ENCODE results near the gene SLC22A31. TPM values are rescaled to one million over a fixed set of nuclear protein-coding genes. Genes with fewer than 3 reads are reported as not detected.

The SLC22A31 gene
- total RNA-seq, 2 donors from 2014 or later, result 4.6 TPM; not detected in 1

DNA sequence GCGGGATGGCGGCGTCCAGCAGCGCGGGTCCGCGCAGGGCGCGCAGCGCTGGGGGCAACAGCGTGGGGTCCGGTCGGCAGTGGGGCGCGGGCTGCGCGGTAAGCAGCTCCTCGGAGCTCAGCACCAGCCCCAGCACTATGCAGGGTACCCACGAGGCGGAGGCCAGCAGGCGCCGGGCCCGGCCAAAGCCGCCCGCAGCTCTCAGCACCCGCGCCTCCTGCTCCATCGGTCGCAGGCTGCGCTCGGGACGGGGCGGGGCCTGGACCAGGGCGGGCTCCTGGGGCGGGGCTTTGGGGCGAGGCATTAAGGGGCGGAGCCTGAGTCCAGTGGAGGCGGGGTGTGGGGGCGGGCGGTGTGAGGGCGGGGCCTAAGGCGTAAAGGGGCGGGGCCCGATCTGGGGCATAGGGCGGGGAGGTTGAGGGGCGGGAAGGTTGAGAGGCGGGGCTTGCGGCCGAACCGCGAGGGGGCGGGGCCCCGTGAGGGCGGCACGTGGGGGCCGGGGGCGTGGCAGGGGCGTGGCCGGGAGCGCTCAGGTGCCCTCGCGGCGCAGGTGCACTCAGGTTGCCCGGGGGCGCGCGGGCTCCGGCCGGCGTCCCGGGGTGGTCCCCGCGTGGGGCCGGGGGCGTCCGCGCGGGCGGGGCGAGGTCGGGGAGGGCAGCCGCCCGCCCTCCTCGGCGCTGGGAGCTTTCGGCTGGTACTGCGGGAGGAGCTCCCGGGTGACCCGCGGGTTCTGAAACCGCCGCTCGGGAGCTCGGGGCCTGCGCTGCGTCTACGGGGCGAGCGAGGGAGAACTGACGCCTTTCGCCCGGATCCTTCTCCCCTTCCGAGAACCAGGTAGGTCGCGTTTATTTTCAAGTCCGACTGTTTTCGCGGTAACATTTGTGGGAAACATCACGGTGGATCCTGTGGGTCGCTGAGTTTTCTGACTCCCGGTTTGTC is 1.4 kb upstream of the SLC22A31 start:
- intact Hi-C loops (cut with DNase I), result no loop called here
- peak overlapping the region; percentile 26 to 44 for H3K4me3 ChIP-seq
- no peaks in the 10 kb centered on the region for H3K4me1 ChIP-seq (replicated peaks)
- DNase-seq (ENCODE audit: low spot score), result peak; percentile 89
- peaks cover 9% of the 10 kb centered on the region for H3K27me3 ChIP-seq (replicated peaks; ENCODE audit: insufficient read depth)
- 2% methylated on average over 40 of the region's 111 CpGs for WGBS
- no peak overlapping the region for H3K27ac ChIP-seq
- H3K9me3 ChIP-seq, result no peaks in the 10 kb centered on the region
- TF ChIP-seq, protein P1, sequence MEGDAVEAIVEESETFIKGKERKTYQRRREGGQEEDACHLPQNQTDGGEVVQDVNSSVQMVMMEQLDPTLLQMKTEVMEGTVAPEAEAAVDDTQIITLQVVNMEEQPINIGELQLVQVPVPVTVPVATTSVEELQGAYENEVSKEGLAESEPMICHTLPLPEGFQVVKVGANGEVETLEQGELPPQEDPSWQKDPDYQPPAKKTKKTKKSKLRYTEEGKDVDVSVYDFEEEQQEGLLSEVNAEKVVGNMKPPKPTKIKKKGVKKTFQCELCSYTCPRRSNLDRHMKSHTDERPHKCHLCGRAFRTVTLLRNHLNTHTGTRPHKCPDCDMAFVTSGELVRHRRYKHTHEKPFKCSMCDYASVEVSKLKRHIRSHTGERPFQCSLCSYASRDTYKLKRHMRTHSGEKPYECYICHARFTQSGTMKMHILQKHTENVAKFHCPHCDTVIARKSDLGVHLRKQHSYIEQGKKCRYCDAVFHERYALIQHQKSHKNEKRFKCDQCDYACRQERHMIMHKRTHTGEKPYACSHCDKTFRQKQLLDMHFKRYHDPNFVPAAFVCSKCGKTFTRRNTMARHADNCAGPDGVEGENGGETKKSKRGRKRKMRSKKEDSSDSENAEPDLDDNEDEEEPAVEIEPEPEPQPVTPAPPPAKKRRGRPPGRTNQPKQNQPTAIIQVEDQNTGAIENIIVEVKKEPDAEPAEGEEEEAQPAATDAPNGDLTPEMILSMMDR (IDR thresholded peaks at IDR 0.05), result no peak
- TF ChIP-seq POLR2AphosphoS5 (IDR thresholded peaks at IDR 0.05) (no peak), POLR2A (IDR thresholded peaks at IDR 0.05) (no peak)
- no peaks in the 10 kb centered on the region for H3K36me3 ChIP-seq

- Histone ChIP-seq H3K27me3 (replicated peaks; ENCODE audit: insufficient read depth) (peaks cover 9% of the 10 kb centered on the region), H3K4me3 (peak overlapping the region; percentile 15 to 44), H3K36me3 (no peaks in the 10 kb centered on the region), H3K27ac (no peak overlapping the region), H3K9me3 (no peaks in the 10 kb centered on the region), H3K4me1 (replicated peaks) (no peaks in the 10 kb centered on the region)
- DNase-seq (ENCODE audit: low spot score), result no peak
- intact Hi-C loops (cut with DNase I), result no loop called here
- 2% methylated on average over 38 of the region's 58 CpGs for WGBS
- TF ChIP-seq POLR2A (IDR thresholded peaks at IDR 0.05), result no peak
- no peak for TF ChIP-seq POLR2AphosphoS5 (IDR thresholded peaks at IDR 0.05)
- TF ChIP-seq, protein P1 (IDR thresholded peaks at IDR 0.05), result no peak
These were observed 594 bp upstream of the SLC22A31 start for GRCh38 chr16:89200850-89201411.

DNA sequence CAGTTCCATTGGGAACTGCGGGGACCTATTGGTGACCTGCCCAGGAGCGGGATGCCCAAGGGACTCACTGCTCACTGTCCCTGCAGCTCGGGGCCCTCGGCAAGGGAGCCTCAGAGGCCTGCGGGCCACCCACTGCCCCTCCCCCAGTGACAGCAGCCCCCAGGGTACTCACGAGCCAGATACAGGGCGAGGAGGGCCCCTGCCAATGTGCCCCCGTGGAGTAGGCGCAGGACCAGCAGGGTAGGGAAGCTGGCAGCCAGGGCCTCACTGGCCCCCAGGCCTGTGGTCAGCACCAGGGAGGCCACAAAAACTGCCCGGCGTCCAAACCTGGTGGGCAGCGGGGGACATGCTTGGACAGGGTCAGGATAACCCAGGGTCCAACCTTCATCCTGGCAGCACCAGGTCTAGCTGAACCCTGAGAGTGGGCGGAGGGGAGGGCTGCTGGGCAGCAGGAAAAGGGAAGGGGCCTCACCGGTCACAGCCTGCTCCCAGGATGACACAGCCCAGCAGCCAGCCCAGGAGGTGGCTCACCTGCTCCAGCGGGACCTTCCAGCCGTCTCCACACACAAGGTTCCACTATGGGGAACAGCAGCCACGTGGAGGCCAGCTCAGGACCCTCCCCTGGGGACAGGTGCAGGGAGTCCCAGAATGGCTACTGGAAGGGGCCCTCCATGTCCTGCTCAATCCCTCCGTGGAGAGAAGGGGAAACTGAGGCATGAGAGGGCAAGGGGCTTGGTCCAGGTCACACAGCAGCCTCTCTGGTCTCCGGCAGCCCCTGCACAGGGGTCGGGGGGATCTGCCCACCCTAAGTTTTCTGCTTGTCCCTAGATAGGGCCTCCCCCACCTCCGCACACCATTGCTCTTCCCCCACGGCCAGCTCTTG is 855 bp downstream of the SLC22A31 start:
- no peaks in the 10 kb centered on the region for H3K9me3 ChIP-seq
- no peaks in the 10 kb centered on the region for H3K36me3 ChIP-seq
- no peak for DNase-seq (ENCODE audit: low spot score)
- no peaks in the 10 kb centered on the region for H3K4me1 ChIP-seq (replicated peaks)
- no peak overlapping the region for H3K4me3 ChIP-seq
- WGBS, result 82% methylated on average over 22 of the region's 22 CpGs
- intact Hi-C loops (cut with DNase I), result no loop called here
- no peak for TF ChIP-seq POLR2AphosphoS5 (IDR thresholded peaks at IDR 0.05)
- TF ChIP-seq, protein P1 (IDR thresholded peaks at IDR 0.05), result no peak
- TF ChIP-seq POLR2A (IDR thresholded peaks at IDR 0.05), result no peak
- H3K27ac ChIP-seq, result no peak overlapping the region
- peaks cover 9% of the 10 kb centered on the region for H3K27me3 ChIP-seq (replicated peaks; ENCODE audit: insufficient read depth)

- no peaks in the 10 kb centered on the region for H3K36me3 ChIP-seq
- WGBS, result 85% methylated on average over 28 of the region's 28 CpGs
- H3K9me3 ChIP-seq, result no peaks in the 10 kb centered on the region
- peaks cover 9% of the 10 kb centered on the region for H3K27me3 ChIP-seq (replicated peaks; ENCODE audit: insufficient read depth)
- TF ChIP-seq, protein P1 (IDR thresholded peaks at IDR 0.05), result no peak
- TF ChIP-seq POLR2AphosphoS5 (IDR thresholded peaks at IDR 0.05) (no peak), POLR2A (IDR thresholded peaks at IDR 0.05) (no peak)
- H3K4me1 ChIP-seq (replicated peaks), result no peaks in the 10 kb centered on the region
- no peak for DNase-seq (ENCODE audit: low spot score)
- no peak overlapping the region for H3K4me3 ChIP-seq
- intact Hi-C loops (cut with DNase I), result no loop called here
- H3K27ac ChIP-seq, result no peak overlapping the region
These were observed 1.7 kb downstream of the SLC22A31 start for GRCh38 chr16:89198417-89199240.
